Breast epithelium (tissue), 4 donors: Measurements from ENCODE around the gene TANC1. TPM values are rescaled to one million over a fixed set of nuclear protein-coding genes. Genes with fewer than 3 reads are reported as not detected.

Experiments used
- DNase-seq, 2 donors: peaks; one replicate each; pipeline ENCODE4 v3.0.0-alpha.2; 2019; ENCODE audit warnings: low spot score in 2 of 2
- H3K27ac ChIP-seq, 2 donors: fragments of 200-600 bp; sonication (generic) in 1 of 2; one replicate each; pipeline ENCODE4 v1.5.1; 2016 to 2019; ENCODE audit warnings: mild to moderate bottlenecking in 1 of 2
- H3K27me3 ChIP-seq, 2 donors: fragments of 200-600 bp; sonication (generic) in 1 of 2; one replicate each; pipeline versions ENCODE4 v1.5.1 to v1.6.0; 2017 to 2019; ENCODE audit warnings: control low read depth in 1 of 2, mild to moderate bottlenecking in 1 of 2
- H3K36me3 ChIP-seq: fragments of 200-600 bp; one replicate; pipeline ENCODE4 v1.5.1; 2019
- H3K4me1 ChIP-seq, 2 donors: fragments of 200-600 bp; sonication (generic); one replicate each; pipeline ENCODE4 v1.5.1; 2016 to 2019; ENCODE audit warnings: control low read depth in 1 of 2
- H3K4me3 ChIP-seq, 3 donors: fragments of 200-600 bp; sonication (generic); 1 replicate in 2 of 3; 2 replicates in 1 of 3; pipeline ENCODE4 v1.5.1; 2016 to 2019; ENCODE audit warnings: mild to moderate bottlenecking in 3 of 3, moderate library complexity in 2 of 3
- H3K9me3 ChIP-seq, 2 donors: fragments of 200-600 bp; sonication (generic) in 1 of 2; one replicate each; pipeline ENCODE4 v1.5.1; 2016 to 2019; ENCODE audit warnings: control low read depth in 1 of 2
- CTCF ChIP-seq, 3 donors: fragments of 450-650 bp; IDR thresholded peaks; one replicate each; pipeline ENCODE4 v1.5.1; 2016 to 2017; ENCODE audit warnings: antibody characterized with exemption in 3 of 3, mild to moderate bottlenecking in 3 of 3, moderate library complexity in 3 of 3
- POLR2A ChIP-seq: fragments of 450-650 bp; IDR thresholded peaks from one replicate; pipeline ENCODE4 v1.6.1; 2016; ENCODE audit warnings: antibody characterized with exemption, mild to moderate bottlenecking, moderate library complexity
- POLR2AphosphoS5 ChIP-seq, 3 donors: sonication (generic); formaldehyde crosslinking; IDR thresholded peaks; one replicate each; pipeline ENCODE4 v1.6.1; 2017; ENCODE audit warnings: antibody characterized with exemption in 3 of 3
- intact Hi-C: fragments of 100-400 bp; cut with DNase I; formaldehyde crosslinking; loops from one replicate; pipeline ENCODE4 v1.15.1; 2023; ENCODE audit warnings: low total_unique reads
- total RNA-seq, 3 donors: library from RNA; depleted of rRNA; stranded (reverse); fragments of >200 nt; gene quantifications; one replicate each; pipeline ENCODE4 v1.1.0, GENCODE V29; 2016

The TANC1 gene
- total RNA-seq, 3 donors from 2014 or later, result 18.9 to 62.3 (median 58.4) TPM

GRCh38 chr2:159194241-159194640 is 225.8 kb downstream of the TANC1 start:
- intact Hi-C loops, result no loop called here
- DNase-seq, result no peak
- TF ChIP-seq CTCF (IDR thresholded peaks at IDR 0.05), result no peak
- Histone ChIP-seq H3K27ac (no peak overlapping the region), H3K27me3 (no peaks in the 10 kb centered on the region), H3K36me3 (peaks cover 9% of the 10 kb centered on the region), H3K4me1 (no peaks in the 10 kb centered on the region), H3K4me3 (no peak overlapping the region), H3K9me3 (no peaks in the 10 kb centered on the region)

GRCh38 chr2:159195697-159196096 is 227.3 kb downstream of the TANC1 start:
- H3K4me3 ChIP-seq, result no peak overlapping the region

DNA sequence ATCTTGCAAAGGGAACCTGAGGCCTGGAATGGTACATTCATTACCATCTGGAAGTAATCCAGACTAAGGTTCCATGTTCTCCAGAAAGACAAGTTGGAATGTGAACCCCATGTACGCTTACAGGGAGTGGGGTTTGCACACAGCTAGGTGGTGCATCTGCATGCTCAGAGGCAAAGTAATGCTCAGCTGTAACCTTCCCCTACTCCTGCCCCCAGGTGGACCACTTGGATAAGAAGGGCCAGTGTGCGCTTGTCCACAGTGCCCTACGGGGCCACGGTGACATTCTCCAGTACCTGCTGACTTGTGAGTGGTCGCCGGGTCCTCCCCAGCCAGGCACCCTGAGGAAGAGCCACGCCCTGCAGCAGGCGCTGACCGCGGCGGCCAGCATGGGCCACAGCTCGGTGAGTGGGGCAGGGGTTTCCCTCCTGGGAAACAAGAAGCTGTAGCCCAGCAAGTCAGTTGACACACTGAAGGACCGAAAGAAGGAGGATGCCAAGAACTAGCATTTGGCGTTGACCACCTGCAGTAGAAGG is 228.0 kb downstream of the TANC1 start:
- no peaks in the 10 kb centered on the region for H3K4me1 ChIP-seq
- H3K9me3 ChIP-seq, result no peaks in the 10 kb centered on the region
- no peak overlapping the region for H3K4me3 ChIP-seq
- TF ChIP-seq POLR2A, result no peak
- no peak for TF ChIP-seq CTCF (IDR thresholded peaks at IDR 0.05)
- no peak for TF ChIP-seq POLR2AphosphoS5 (IDR thresholded peaks at IDR 0.05)
- H3K27ac ChIP-seq, result no peak overlapping the region
- H3K36me3 ChIP-seq, result peaks cover 9% of the 10 kb centered on the region
- H3K27me3 ChIP-seq, result no peaks in the 10 kb centered on the region
- intact Hi-C loops, result no loop called here
- no peak for DNase-seq

More at GRCh38 chr2:159195697-159196096, 227.3 kb downstream of the TANC1 start:
- H3K27me3 ChIP-seq, result no peaks in the 10 kb centered on the region
- peaks cover 9% of the 10 kb centered on the region for H3K36me3 ChIP-seq
- no peak for TF ChIP-seq CTCF (IDR thresholded peaks at IDR 0.05)
- DNase-seq, result no peak
- H3K9me3 ChIP-seq, result no peaks in the 10 kb centered on the region
- no peak overlapping the region for H3K27ac ChIP-seq
- intact Hi-C loops, result no loop called here
- no peaks in the 10 kb centered on the region for H3K4me1 ChIP-seq

GRCh38 chr2:159199236-159199635 is 230.8 kb downstream of the TANC1 start:
- peaks cover 9% of the 10 kb centered on the region for H3K36me3 ChIP-seq

More at GRCh38 chr2:159199236-159199635, 230.8 kb downstream of the TANC1 start:
- intact Hi-C loops, result no loop called here
- DNase-seq, result no peak
- Histone ChIP-seq H3K27me3 (no peaks in the 10 kb centered on the region), H3K27ac (no peak overlapping the region), H3K9me3 (no peaks in the 10 kb centered on the region), H3K4me3 (no peak overlapping the region), H3K4me1 (no peaks in the 10 kb centered on the region)
- TF ChIP-seq POLR2A, result no peak
- no peak for TF ChIP-seq CTCF (IDR thresholded peaks at IDR 0.05)
- TF ChIP-seq POLR2AphosphoS5 (IDR thresholded peaks at IDR 0.05), result no peak
